OCI-LY7 (cell line): Measurements from ENCODE around the gene NOL3. TPM values are rescaled to one million over a fixed set of nuclear protein-coding genes. Genes with fewer than 3 reads are reported as not detected.
A peak's percentile ranks its signal among the peaks of the same experiment; 100 is the strongest.

Experiments used
- BruUV-seq: library from RNA; stranded (reverse); fragments of 400-500 nt; replicated peaks from 2 replicates; lab custom pipeline; 2021; lab: Mats Ljungman, UMichigan
- CTCF ChIA-PET: fragments of 300-600 bp; sonication (Branson Sonifier 250); formaldehyde crosslinking; loops from one replicate; lab custom pipeline; 2022; ENCODE audit warnings: antibody characterized with exemption; ENCODE audit not compliant: unreplicated experiment; lab: Charles Lee
- POLR2A ChIA-PET: fragments of 300-600 bp; sonication (Branson Sonifier 250); formaldehyde crosslinking; loops from one replicate; lab custom pipeline; 2022; ENCODE audit warnings: antibody characterized with exemption; lab: Charles Lee
- DNase-seq: peaks from one replicate; pipeline ENCODE4 v3.0.0-alpha.2; 2015; ENCODE audit warnings: low spot score
- H2AFZ ChIP-seq: fragments of 200-600 bp; sonication (generic), shearing (Covaris generic); 2 replicates; pipeline ENCODE4 v1.6.1; 2014; ENCODE audit warnings: mild to moderate bottlenecking, antibody characterized with exemption, low read length, moderate library complexity
- H3K27ac ChIP-seq: fragments of 200-600 bp; sonication (generic); 2 replicates; pipeline ENCODE4 v1.5.1; 2014; ENCODE audit warnings: mixed run types, low read depth, mild to moderate bottlenecking, moderate library complexity, low read length, inconsistent platforms; ENCODE audit not compliant: poor library complexity, severe bottlenecking
- H3K36me3 ChIP-seq: fragments of 200-600 bp; sonication (generic); 2 replicates; pipeline ENCODE4 v1.6.1; 2014; ENCODE audit warnings: mild to moderate bottlenecking, antibody characterized with exemption, low read length, moderate library complexity, mixed read lengths; ENCODE audit not compliant: insufficient read depth
- H3K4me1 ChIP-seq: fragments of 200-600 bp; sonication (generic); 2 replicates; pipeline ENCODE4 v1.5.1; 2014; ENCODE audit warnings: mild to moderate bottlenecking, low read length; ENCODE audit not compliant: insufficient read depth, poor library complexity, severe bottlenecking
- H3K4me2 ChIP-seq: fragments of 200-600 bp; sonication (generic); 2 replicates; pipeline ENCODE4 v1.6.1; 2014; ENCODE audit warnings: mild to moderate bottlenecking, low read length
- H3K4me3 ChIP-seq: fragments of 200-600 bp; sonication (generic); 2 replicates; pipeline ENCODE4 v1.5.1; 2014; ENCODE audit warnings: mild to moderate bottlenecking, low read depth, low read length; ENCODE audit not compliant: poor library complexity, severe bottlenecking
- H3K79me2 ChIP-seq: fragments of 200-600 bp; sonication (generic); 2 replicates; pipeline ENCODE4 v1.6.1; 2016; ENCODE audit warnings: low read depth, mild to moderate bottlenecking, low read length, moderate library complexity, mixed read lengths; ENCODE audit not compliant: insufficient read depth
- H3K9me2 ChIP-seq: fragments of 200-600 bp; sonication (generic); 2 replicates; pipeline ENCODE4 v1.6.1; 2016; ENCODE audit warnings: mild to moderate bottlenecking, low read length, mixed read lengths; ENCODE audit not compliant: insufficient read depth
- H3K9me3 ChIP-seq: fragments of 200-600 bp; sonication (generic); 2 replicates; pipeline ENCODE4 v1.6.1; 2014; ENCODE audit warnings: mild to moderate bottlenecking, mixed run types, low read length, mixed read lengths
- H4K20me1 ChIP-seq: fragments of 200-600 bp; sonication (generic); 2 replicates; pipeline ENCODE4 v1.6.1; 2014; ENCODE audit warnings: mild to moderate bottlenecking, antibody characterized with exemption, low read length, moderate library complexity, mixed read lengths; ENCODE audit not compliant: insufficient read depth
- EZH2phosphoT487 ChIP-seq: fragments of 200-600 bp; sonication (generic); IDR thresholded peaks from 2 replicates; pipeline ENCODE4 v1.6.1; 2018; ENCODE audit warnings: low read depth, borderline replicate concordance, mild to moderate bottlenecking, mixed run types, antibody characterized with exemption, low read length, moderate library complexity, mixed read lengths
- intact Hi-C: fragments of 100-400 bp; cut with micrococcal nuclease; formaldehyde crosslinking; loops from one replicate; pipeline ENCODE4 v1.10.0; 2022; ENCODE audit not compliant: unreplicated experiment
- total RNA-seq, 2 experiments: library from RNA; depleted of rRNA in 1 of 2; stranded (reverse); fragments of >200 nt in 1 of 2; shearing (Covaris generic) in 1 of 2; gene quantifications; 2 replicates each; pipeline ENCODE4 v1.2.3, GENCODE V29; 2014 to 2022
- TF ChIP-seq, protein P1 (sequence below): fragments of 200-600 bp; sonication (generic); conservative IDR thresholded peaks from 2 replicates; pipeline ENCODE4 v1.5.1; 2014; ENCODE audit warnings: mild to moderate bottlenecking, antibody characterized with exemption, low read length, moderate library complexity, mixed read lengths

The NOL3 gene
- total RNA-seq, 2 experiments from 2014 or later, result 2.2 to 4.4 TPM

DNA sequence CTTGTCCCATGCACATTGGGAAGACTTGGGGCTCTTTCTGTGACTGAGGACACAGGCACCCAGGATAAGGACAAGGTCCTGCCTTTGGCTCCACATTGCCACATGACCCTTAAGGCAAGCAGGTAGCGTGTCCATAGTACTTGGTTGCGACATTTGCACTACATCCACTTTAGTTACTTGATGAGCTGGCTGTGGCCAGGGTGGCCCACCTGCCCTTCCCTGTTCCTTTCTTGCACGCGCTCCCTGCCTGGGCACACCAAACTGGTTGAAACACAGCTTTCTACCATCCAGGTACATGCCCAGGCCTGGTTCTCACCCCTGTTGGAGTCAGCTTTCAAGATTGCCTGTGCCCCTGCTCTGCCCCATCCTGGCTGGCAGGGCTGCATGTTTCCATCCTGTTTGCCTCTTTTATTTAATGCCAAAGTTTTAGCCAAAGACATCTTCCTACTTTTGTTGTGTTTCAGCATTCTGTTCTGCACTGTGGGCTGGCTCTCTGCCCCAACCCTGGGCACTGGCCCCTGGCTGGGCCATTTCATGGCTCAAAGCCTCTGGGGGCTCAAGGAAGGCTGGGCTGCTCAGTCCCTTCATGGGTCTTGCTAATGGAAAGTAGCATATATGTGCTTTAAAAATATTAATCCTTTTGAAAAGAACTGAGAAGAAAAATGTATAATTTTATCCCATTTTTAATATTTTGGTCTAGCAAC lies 22.7 kb upstream of the NOL3 start:
- Histone ChIP-seq H3K27ac (no peak overlapping the region), H2AFZ (no peak overlapping the region), H3K9me3 (no peaks in the 10 kb centered on the region), H3K4me3 (no peak overlapping the region), H4K20me1 (no peaks in the 10 kb centered on the region), H3K4me2 (no peak overlapping the region), H3K4me1 (no peaks in the 10 kb centered on the region), H3K36me3 (peaks cover 59% of the 10 kb centered on the region), H3K9me2 (no peaks in the 10 kb centered on the region), H3K79me2 (no peaks in the 10 kb centered on the region)
- TF ChIP-seq EZH2phosphoT487, result no peak
- TF ChIP-seq, protein P1, sequence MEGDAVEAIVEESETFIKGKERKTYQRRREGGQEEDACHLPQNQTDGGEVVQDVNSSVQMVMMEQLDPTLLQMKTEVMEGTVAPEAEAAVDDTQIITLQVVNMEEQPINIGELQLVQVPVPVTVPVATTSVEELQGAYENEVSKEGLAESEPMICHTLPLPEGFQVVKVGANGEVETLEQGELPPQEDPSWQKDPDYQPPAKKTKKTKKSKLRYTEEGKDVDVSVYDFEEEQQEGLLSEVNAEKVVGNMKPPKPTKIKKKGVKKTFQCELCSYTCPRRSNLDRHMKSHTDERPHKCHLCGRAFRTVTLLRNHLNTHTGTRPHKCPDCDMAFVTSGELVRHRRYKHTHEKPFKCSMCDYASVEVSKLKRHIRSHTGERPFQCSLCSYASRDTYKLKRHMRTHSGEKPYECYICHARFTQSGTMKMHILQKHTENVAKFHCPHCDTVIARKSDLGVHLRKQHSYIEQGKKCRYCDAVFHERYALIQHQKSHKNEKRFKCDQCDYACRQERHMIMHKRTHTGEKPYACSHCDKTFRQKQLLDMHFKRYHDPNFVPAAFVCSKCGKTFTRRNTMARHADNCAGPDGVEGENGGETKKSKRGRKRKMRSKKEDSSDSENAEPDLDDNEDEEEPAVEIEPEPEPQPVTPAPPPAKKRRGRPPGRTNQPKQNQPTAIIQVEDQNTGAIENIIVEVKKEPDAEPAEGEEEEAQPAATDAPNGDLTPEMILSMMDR, result no peak
- intact Hi-C loops, result no loop called here
- POLR2A ChIA-PET, result no interaction called here
- DNase-seq, result no peak
- CTCF ChIA-PET, result no interaction called here
- BruUV-seq, result TSS peak; percentile 63

DNA sequence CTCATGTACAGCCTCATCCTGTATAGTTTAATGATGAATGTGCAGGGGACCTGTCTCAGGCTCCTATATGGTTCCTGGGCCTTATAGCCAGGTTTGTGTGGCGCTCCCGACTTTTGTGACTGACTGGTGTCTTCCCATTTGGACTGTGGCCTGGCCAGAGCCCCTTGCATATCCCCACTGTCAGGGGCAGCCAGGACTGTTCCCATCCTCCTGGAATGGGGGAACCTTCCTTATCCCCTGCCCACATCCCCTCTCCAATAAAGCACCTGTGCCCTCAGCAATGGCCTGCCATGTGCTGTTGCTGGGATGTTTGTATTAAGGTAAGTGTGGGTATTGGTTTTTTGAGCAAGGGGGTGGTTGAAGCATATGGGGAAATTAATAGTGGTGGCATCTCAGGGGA lies 22.1 kb upstream of the NOL3 start:
- Histone ChIP-seq H3K9me3 (no peaks in the 10 kb centered on the region), H3K4me3 (no peak overlapping the region), H4K20me1 (no peaks in the 10 kb centered on the region), H3K27ac (no peak overlapping the region), H3K4me1 (no peaks in the 10 kb centered on the region), H3K4me2 (no peak overlapping the region), H3K9me2 (no peaks in the 10 kb centered on the region), H2AFZ (no peak overlapping the region), H3K36me3 (peaks cover 53% of the 10 kb centered on the region), H3K79me2 (no peaks in the 10 kb centered on the region)
- POLR2A ChIA-PET, result no interaction called here
- no peak for DNase-seq
- intact Hi-C loops, result no loop called here
- BruUV-seq, result no TSS peak
- TF ChIP-seq, protein P1, result no peak
- TF ChIP-seq EZH2phosphoT487, result no peak
- CTCF ChIA-PET, result no interaction called here

DNA sequence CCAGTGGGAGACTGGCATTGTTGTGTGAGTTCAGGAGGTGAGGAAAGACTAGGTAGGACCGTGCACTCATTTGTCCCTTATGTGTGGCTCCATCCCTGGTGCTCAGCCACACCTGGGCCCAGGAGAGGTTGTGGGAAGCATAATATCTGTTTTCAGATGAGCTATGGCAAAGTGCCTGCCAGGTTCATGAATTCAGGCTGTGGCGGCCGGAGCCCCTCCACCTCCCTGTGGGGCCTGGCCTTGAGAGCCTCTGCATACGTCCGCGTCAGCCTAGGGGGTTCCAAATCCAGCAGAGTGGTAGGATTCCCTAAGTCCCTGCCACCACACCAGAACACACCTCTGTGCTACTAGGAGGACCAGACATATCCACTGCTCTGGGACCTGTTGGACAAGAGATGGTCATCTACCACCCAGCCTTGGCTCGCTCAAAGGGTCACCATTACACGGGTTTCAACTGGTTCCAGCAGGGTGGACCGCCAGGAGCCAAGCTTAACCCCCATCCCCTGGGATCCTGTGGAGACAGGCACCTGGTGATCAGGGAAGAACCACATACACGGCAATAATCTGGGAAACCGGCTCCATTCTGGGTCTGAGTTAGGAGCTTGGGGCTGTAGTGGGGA lies 21.6 kb upstream of the NOL3 start:
- no peak overlapping the region for H3K4me2 ChIP-seq
- no peak overlapping the region for H3K27ac ChIP-seq
- no peaks in the 10 kb centered on the region for H3K79me2 ChIP-seq
- TF ChIP-seq, protein P1, result no peak
- TF ChIP-seq EZH2phosphoT487, result no peak
- ChIA-PET CTCF (interaction anchor here (0.5 to 0.9 kb wide), 2 partner anchors 9 to 136 kb away, joined by 3 read pairs; no protein-coding TSS in a partner anchor), POLR2A (no interaction called here)
- no peaks in the 10 kb centered on the region for H3K9me2 ChIP-seq
- H3K36me3 ChIP-seq, result peaks cover 49% of the 10 kb centered on the region
- H4K20me1 ChIP-seq, result no peaks in the 10 kb centered on the region
- H2AFZ ChIP-seq, result no peak overlapping the region
- H3K4me3 ChIP-seq, result no peak overlapping the region
- BruUV-seq, result no TSS peak
- H3K4me1 ChIP-seq, result no peaks in the 10 kb centered on the region
- DNase-seq, result no peak
- no peaks in the 10 kb centered on the region for H3K9me3 ChIP-seq
- intact Hi-C loops, result no loop called here
